22Rv1 (cell line): ENCODE results near the gene MRAP.

ENCODE experiments used
- H3K27ac ChIP-seq: fragments of 450-650 bp; 2 replicates; pipeline ENCODE4 v1.5.1; 2017
- ZFX ChIP-seq: fragments of 450-650 bp; IDR thresholded peaks from 2 replicates; pipeline ENCODE4 v1.6.1; 2017; ENCODE audit warnings: antibody characterized with exemption, borderline replicate concordance
- TF ChIP-seq, protein P1 (sequence below): fragments of 450-650 bp; IDR thresholded peaks from 2 replicates; pipeline ENCODE4 v1.5.1; 2017; ENCODE audit warnings: mild to moderate bottlenecking

The MRAP gene

DNA sequence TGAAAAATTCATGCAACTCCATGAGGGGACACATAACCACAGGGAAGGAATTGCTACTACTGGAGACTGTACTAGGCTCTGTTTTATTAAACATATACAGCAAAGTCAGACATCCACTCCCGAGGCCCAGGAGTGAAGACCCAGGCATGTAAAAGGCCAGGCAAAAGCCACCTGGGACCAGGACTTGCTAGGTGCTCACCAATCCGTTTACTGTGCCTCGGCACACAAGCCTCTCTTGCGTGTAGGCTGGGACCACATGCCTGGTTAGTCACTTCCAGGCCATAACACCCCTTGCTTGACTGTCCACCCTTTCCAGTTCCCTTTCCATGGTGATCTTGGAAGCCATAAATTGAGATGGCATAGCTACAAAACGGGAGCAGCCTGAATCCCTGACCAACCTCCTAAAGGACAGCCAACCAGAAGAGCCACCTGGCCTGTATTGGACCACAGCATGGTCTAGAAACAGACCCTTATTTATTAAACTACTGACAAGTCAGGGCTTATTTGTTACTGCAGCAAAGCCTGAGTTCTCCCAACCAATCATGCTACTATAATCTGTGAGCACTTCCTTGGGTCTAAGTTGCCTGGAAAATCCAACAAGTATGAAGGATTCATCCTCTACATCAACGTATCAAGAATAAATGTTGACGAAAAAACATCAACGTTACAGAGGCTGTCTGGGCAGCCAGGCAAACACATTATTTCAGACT, 54.5 kb downstream of the MRAP start:
- H3K27ac ChIP-seq, result no peak overlapping the region
- TF ChIP-seq ZFX, result no peak
- TF ChIP-seq, protein P1, sequence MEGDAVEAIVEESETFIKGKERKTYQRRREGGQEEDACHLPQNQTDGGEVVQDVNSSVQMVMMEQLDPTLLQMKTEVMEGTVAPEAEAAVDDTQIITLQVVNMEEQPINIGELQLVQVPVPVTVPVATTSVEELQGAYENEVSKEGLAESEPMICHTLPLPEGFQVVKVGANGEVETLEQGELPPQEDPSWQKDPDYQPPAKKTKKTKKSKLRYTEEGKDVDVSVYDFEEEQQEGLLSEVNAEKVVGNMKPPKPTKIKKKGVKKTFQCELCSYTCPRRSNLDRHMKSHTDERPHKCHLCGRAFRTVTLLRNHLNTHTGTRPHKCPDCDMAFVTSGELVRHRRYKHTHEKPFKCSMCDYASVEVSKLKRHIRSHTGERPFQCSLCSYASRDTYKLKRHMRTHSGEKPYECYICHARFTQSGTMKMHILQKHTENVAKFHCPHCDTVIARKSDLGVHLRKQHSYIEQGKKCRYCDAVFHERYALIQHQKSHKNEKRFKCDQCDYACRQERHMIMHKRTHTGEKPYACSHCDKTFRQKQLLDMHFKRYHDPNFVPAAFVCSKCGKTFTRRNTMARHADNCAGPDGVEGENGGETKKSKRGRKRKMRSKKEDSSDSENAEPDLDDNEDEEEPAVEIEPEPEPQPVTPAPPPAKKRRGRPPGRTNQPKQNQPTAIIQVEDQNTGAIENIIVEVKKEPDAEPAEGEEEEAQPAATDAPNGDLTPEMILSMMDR, result no peak

DNA sequence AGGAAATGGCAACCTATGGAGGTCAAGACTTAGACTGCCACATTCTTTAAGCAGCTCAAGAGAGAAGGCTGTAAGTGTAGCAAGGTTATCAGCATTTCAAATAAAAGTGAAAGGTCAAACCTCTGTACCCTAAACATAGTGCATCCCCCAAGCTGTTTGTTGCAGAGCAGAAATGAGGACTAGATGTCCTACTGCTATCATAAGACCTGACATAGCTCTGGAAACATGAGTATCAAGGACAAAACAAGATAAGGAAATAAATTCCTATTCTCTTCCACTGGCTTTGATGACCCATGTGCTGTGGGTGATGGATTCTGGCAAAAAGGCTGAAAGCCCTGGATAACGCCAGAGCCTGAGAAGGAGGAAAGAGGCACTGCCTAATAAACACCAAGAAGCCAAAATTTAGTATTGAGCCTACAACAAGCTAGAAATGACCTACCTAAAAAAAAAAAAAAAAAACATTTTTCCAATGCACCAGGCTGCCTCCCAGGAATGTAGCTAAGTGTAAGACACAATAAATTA, 58.3 kb downstream of the MRAP start:
- H3K27ac ChIP-seq, result no peak overlapping the region
- TF ChIP-seq, protein P1, result no peak
- no peak for TF ChIP-seq ZFX

DNA sequence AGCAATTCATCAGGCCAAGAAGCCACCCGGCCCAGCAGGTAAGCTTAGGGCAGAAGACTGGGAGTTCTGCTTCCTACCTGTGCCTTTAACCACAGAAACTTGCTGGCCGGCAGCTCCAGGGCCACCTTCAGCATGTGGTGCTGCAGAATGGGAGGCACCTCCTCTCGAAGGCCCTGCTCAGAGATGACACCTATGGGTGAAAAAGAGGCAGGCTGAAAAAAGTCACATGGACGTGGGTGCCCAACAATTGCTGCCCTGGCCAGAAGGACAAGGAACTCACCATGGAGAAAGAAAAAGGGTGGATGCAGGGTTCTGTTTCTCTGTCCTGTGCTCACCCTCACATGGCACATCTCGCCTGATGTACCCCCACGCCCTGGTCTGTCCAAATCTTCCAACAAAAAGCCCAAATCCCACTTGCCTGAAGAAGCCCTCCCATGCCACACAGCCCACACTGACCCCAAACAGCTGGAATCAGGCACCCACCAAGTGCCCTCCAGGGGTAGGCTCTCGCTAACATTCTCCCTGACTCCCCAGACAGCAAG, 61.1 kb downstream of the MRAP start:
- TF ChIP-seq ZFX, result no peak
- TF ChIP-seq, protein P1, result peak; percentile 36
- no peak overlapping the region for H3K27ac ChIP-seq

DNA sequence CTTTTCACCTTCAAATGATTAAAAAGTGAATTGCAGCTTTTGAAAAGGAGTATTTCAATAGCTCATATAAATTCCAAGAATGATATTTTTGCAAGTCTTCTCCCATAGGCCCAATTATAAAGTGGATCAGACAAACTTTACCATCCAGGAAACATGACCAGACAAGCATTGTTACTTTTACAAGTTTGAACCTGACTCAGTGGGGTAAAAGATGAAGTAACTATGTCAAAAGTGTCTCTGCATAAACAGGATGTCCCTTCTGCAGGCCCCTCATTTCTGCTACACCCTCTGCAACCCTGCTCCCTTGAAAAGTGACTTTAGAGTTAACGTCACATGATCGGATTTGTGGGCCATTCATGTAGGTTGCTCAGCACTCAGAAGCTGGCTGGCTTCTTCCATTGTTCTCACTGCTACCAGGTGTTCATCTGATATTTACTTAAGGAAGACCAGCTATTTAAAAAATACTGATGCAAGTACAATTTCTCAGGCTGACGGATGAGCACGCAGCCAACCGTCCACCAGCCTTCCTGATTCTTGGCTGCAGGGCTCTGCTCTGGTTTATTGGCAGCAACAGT, 61.8 kb downstream of the MRAP start:
- no peak for TF ChIP-seq ZFX
- TF ChIP-seq, protein P1, result no peak

More for the DNA sequence above, 61.8 kb downstream of the MRAP start:
- H3K27ac ChIP-seq, result no peak overlapping the region
